Parathyroid adenoma (tissue), 2 donors: ENCODE results near the gene CARD9.

ENCODE experiments used
- H2AFZ ChIP-seq: fragments of 300-600 bp; sonication (generic); one replicate; pipeline ENCODE4 v1.7.0; 2017; ENCODE audit warnings: antibody characterized with exemption, mild to moderate bottlenecking
- H3K27ac ChIP-seq: fragments of 300-600 bp; sonication (generic); one replicate; pipeline ENCODE4 v1.7.0; 2017
- H3K27me3 ChIP-seq: fragments of 300-600 bp; sonication (generic); one replicate; pipeline ENCODE4 v1.7.0; 2017; ENCODE audit warnings: low read length; ENCODE audit not compliant: control insufficient read depth, insufficient read depth
- H3K36me3 ChIP-seq: fragments of 300-600 bp; sonication (generic); one replicate; pipeline ENCODE4 v1.7.0; 2017; ENCODE audit warnings: low read length; ENCODE audit not compliant: control insufficient read depth, insufficient read depth
- H3K4me1 ChIP-seq: fragments of 300-600 bp; sonication (generic); one replicate; pipeline ENCODE4 v1.7.0; 2017; ENCODE audit warnings: control low read depth
- H3K4me2 ChIP-seq: fragments of 300-600 bp; sonication (generic); one replicate; pipeline ENCODE4 v1.7.0; 2017; ENCODE audit warnings: low read length
- H3K4me3 ChIP-seq: fragments of 300-600 bp; sonication (generic); one replicate; pipeline ENCODE4 v1.7.0; 2017; ENCODE audit warnings: low read depth, low read length
- H3K79me2 ChIP-seq: fragments of 300-600 bp; sonication (generic); one replicate; pipeline ENCODE4 v1.7.0; 2017; ENCODE audit warnings: control low read depth
- H3K9ac ChIP-seq: fragments of 300-600 bp; sonication (generic); one replicate; pipeline ENCODE4 v1.7.0; 2017; ENCODE audit warnings: mild to moderate bottlenecking
- H3K9me3 ChIP-seq: fragments of 300-600 bp; sonication (generic); one replicate; pipeline ENCODE4 v1.7.0; 2017; ENCODE audit warnings: low read length; ENCODE audit not compliant: control insufficient read depth
- CTCF ChIP-seq: fragments of 300-600 bp; sonication (generic); IDR thresholded peaks from one replicate; pipeline ENCODE4 v1.7.0; 2017; ENCODE audit warnings: antibody characterized with exemption, mild to moderate bottlenecking
- donor health status: primary hyperparathyroidism.

CARD9 gene

GRCh38 chr9:136328011-136328621 lies 45.4 kb downstream of the CARD9 start:
- Histone ChIP-seq H3K4me3 (peak overlapping the region; percentile 38), H3K27me3 (no peaks in the 10 kb centered on the region), H3K4me1 (no peaks in the 10 kb centered on the region), H3K79me2 (no peaks in the 10 kb centered on the region), H3K36me3 (no peaks in the 10 kb centered on the region), H2AFZ (no peak overlapping the region), H3K4me2 (peak overlapping the region; percentile 87), H3K9me3 (no peaks in the 10 kb centered on the region), H3K27ac (no peak overlapping the region), H3K9ac (no peak overlapping the region)
- TF ChIP-seq CTCF: no peak

- Histone ChIP-seq H3K79me2 (no peaks in the 10 kb centered on the region), H3K9ac (no peak within 1 kb of the TSS), H3K9me3 (no peaks in the 10 kb centered on the region), H3K4me1 (no peaks in the 10 kb centered on the region), H3K27ac (no peak within 1 kb of the TSS), H3K4me2 (peak within 1 kb of the TSS; percentile 87), H2AFZ (peak within 1 kb of the TSS; percentile 66), H3K27me3 (no peaks in the 10 kb centered on the region), H3K36me3 (no peaks in the 10 kb centered on the region), H3K4me3 (peak within 1 kb of the TSS; percentile 38)
- no peak for TF ChIP-seq CTCF
Measured at GRCh38 chr9:136327304-136327974, 46.0 kb downstream of the CARD9 start, which contains the start of gene GPSM1. TSS of gene GPSM1 (plus strand) at chr9:136327539. CDS start at chr9:136327696, 157 bp downstream.

DNA sequence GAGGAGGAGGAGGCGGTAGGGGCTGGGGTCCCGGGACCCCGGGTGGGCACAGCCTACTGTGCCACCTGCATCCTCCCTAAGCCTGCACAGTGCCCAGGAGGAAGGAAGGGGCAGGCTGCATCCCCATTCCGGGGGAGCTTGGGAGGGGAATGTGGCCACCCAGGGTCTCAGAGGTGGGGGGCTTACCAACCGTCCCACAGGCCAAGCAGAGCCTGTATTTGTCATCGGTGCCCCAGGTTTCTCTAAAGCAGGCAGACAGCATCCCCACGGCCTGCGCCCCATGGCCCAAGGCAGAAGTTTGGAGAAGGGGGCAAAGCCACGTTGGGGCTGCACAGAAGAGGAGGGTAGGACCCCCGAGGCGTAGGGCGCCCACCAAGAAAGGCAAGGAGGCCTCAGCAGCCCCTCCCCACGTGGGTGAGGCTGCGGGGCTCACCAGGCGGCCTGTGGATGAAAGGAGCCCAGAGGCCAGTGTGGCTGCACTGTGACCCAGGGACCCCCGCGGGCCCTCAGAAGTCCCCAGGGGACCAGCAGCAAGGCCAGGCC lies 46.6 kb downstream of the CARD9 start:
- no peak overlapping the region for H3K9ac ChIP-seq
- H3K27ac ChIP-seq: no peak overlapping the region
- H3K4me3 ChIP-seq: peak overlapping the region; percentile 22
- no peaks in the 10 kb centered on the region for H3K79me2 ChIP-seq
- H3K4me1 ChIP-seq: no peaks in the 10 kb centered on the region
- H2AFZ ChIP-seq: peak overlapping the region; percentile 66
- H3K9me3 ChIP-seq: no peaks in the 10 kb centered on the region
- H3K27me3 ChIP-seq: no peaks in the 10 kb centered on the region
- no peaks in the 10 kb centered on the region for H3K36me3 ChIP-seq
- no peak for TF ChIP-seq CTCF
- H3K4me2 ChIP-seq: peak overlapping the region; percentile 62

- Histone ChIP-seq H3K9me3 (no peaks in the 10 kb centered on the region), H3K4me3 (no peak overlapping the region), H3K79me2 (no peaks in the 10 kb centered on the region), H3K4me1 (no peaks in the 10 kb centered on the region), H3K27me3 (no peaks in the 10 kb centered on the region), H3K9ac (no peak overlapping the region), H2AFZ (no peak overlapping the region), H3K36me3 (no peaks in the 10 kb centered on the region), H3K27ac (no peak overlapping the region), H3K4me2 (no peak overlapping the region)
- no peak for TF ChIP-seq CTCF
Measured at GRCh38 chr9:136326061-136326760, 47.3 kb downstream of the CARD9 start.
